Measurements from ENCODE around the gene NID2. TPM values are rescaled to one million over a fixed set of nuclear protein-coding genes. Genes with fewer than 3 reads are reported as not detected.

NID2 gene
- polyA plus RNA-seq, 6 donors from 2014 or later = 0.52 to 1.7 (median 0.77) TPM; not detected in 1

DNA sequence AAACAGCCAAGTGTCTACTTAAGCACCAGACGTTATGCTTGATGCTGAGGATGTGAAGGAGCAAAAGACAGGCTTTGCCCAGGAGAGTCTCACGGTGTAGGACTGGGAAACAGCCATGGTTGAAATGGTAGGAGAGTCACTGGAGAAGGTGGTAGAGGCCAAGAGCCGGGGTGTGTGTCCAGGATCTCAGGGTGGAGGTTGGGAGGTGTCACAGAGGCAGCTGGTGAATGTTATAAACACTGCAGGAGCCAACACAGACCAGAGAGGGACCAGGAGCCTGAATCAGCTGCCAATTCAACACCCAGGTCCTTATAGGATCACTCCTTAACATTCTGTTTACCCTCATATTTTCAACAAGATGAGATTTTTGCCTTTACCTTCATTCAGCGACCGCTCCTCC, 7.5 kb downstream of the NID2 start:
- Mint-ChIP-seq H3K4me3 (peak overlapping the region in 1 of 8 donors; percentile 17), H3K4me1 (peaks cover 0 to 4% (median 0%) of the 10 kb centered on the region in 3 donors), H3K9me3 (peaks cover 0 to 1% (median 0%) of the 10 kb centered on the region in 7 donors), H3K36me3 (no peaks in the 10 kb centered on the region), H3K27ac (no peak overlapping the region), H3K27me3 (peaks cover 6 to 27% (median 16%) of the 10 kb centered on the region in 3 donors)
- DNase-seq = no peak
- ATAC-seq (ENCODE audit: low read depth in 2 of 2) = no peak

- H3K4me1 Mint-ChIP-seq = peaks cover 0 to 4% (median 0%) of the 10 kb centered on the region in 3 donors
- H3K9me3 Mint-ChIP-seq = peaks cover 0 to 1% (median 0%) of the 10 kb centered on the region in 7 donors
- no peak overlapping the region for H3K4me3 Mint-ChIP-seq
- DNase-seq (no peak), ATAC-seq (ENCODE audit: low read depth in 2 of 2) (no peak)
- no peaks in the 10 kb centered on the region for H3K36me3 Mint-ChIP-seq
- H3K27ac Mint-ChIP-seq = no peak overlapping the region
- H3K27me3 Mint-ChIP-seq = peaks cover 8 to 27% (median 16%) of the 10 kb centered on the region in 3 donors
Observed at GRCh38 chr14:52060080-52060479, 8.8 kb downstream of the NID2 start.

DNA sequence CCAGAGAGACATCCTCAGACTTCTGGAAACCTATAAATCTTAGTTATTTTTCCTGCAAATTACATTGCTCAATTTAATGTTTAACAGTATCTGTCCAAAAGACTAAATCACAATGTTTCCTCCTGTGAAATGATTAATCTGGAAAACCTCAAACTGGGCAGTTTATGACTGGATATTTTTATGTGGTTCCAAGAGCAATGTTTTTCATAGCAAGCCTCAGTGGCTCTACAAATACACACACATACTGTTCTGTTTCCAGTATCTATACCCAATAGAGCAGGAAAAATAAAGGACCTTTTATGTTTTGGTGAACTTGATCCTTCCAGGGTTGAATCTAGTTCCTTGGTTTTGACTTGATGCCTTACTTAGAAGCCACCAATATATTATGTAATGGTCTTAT, 9.2 kb downstream of the NID2 start:
- Mint-ChIP-seq H3K27ac (no peak overlapping the region), H3K4me3 (no peak overlapping the region), H3K36me3 (no peaks in the 10 kb centered on the region), H3K4me1 (peaks cover 0 to 4% (median 0%) of the 10 kb centered on the region in 3 donors), H3K9me3 (peaks cover 0 to 1% (median 0%) of the 10 kb centered on the region in 7 donors), H3K27me3 (peaks cover 12 to 27% (median 12%) of the 10 kb centered on the region in 3 donors)
- no peak for DNase-seq
- no peak for ATAC-seq (ENCODE audit: low read depth in 2 of 2)

DNA sequence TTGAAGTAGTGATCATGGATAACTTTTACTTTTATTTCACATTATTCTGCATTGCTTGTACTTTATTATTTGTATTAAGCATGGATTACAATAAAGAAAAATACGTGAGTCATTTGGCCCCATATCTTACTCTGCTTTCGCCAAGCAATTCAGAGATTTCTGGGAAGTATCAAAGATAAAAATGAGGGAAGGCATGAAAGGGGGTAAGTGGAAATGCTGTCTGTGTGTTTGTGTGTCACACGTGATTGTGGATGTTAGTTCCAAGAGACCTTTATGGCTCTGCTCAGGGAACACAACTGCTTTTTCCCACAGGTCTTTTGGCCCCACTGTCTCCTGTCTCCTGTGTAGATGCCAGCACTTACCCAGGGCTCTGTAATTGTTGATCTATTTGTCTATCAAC, 10.5 kb downstream of the NID2 start:
- H3K9me3 Mint-ChIP-seq = peaks cover 0 to 1% (median 0%) of the 10 kb centered on the region in 7 donors
- ATAC-seq (ENCODE audit: low read depth in 2 of 2) = no peak
- DNase-seq = no peak
- peaks cover 12 to 35% (median 12%) of the 10 kb centered on the region in 3 donors for H3K27me3 Mint-ChIP-seq
- no peak overlapping the region for H3K4me3 Mint-ChIP-seq
- H3K4me1 Mint-ChIP-seq = peaks cover 0 to 4% (median 0%) of the 10 kb centered on the region in 3 donors
- no peaks in the 10 kb centered on the region for H3K36me3 Mint-ChIP-seq
- H3K27ac Mint-ChIP-seq = no peak overlapping the region

DNA sequence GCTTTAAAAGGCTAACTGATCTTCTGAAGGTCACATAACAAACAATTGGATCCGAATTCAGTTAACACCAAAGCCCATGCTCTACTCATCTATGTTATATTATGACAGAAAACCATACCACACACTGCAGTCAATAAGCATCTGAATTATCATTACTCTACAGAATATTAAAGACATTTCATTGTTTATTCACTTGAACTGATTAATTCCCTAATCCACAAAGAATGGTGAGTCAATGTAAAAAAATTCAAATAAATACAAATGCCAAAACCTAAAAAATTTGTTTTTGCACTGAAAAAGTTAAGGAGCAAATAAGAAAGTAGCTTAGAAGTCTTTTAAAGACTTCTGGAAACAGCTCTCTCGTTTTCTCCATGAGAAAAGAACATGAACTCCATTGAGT, 13.7 kb downstream of the NID2 start:
- no peak for ATAC-seq (ENCODE audit: low read depth in 2 of 2)
- Mint-ChIP-seq H3K27ac (no peak overlapping the region), H3K27me3 (peaks cover 5 to 24% (median 5%) of the 10 kb centered on the region in 3 donors), H3K9me3 (peaks cover 0 to 1% (median 0%) of the 10 kb centered on the region in 7 donors), H3K4me1 (peaks cover 0 to 3% (median 0%) of the 10 kb centered on the region in 3 donors), H3K4me3 (no peak overlapping the region), H3K36me3 (no peaks in the 10 kb centered on the region)
- DNase-seq = no peak

GRCh38 chr14:52054678-52055077, 14.2 kb downstream of the NID2 start:
- Mint-ChIP-seq H3K27me3 (peaks cover 5 to 24% (median 5%) of the 10 kb centered on the region in 3 donors), H3K27ac (no peak overlapping the region), H3K4me1 (no peaks in the 10 kb centered on the region), H3K36me3 (no peaks in the 10 kb centered on the region), H3K4me3 (no peak overlapping the region), H3K9me3 (peaks cover 0 to 1% (median 0%) of the 10 kb centered on the region in 7 donors)
- DNase-seq (no peak), ATAC-seq (ENCODE audit: low read depth in 2 of 2) (no peak)

DNA sequence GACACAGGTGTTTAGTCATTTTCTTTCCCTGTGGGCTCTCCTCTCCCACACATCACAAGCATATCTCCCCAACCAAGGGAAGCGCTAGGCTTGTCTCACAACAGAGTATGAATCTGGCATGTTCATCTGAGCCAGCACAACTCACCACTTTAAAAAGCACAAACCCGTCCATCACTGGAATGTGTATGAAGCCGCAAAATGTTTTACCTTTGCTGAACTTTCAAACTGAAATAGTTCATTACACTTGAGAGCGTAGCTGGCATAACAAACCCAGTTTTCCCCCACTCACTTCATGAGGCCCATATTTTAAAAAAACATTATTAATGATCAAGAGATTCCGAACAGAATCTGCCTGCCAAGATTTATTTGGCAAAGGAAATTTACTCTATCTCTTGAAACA, 15.8 kb downstream of the NID2 start:
- peaks cover 0 to 15% (median 5%) of the 10 kb centered on the region in 3 donors for H3K27me3 Mint-ChIP-seq
- H3K9me3 Mint-ChIP-seq = peaks cover 0 to 1% (median 0%) of the 10 kb centered on the region in 7 donors
- ATAC-seq (ENCODE audit: low read depth in 2 of 2) = no peak
- no peak overlapping the region for H3K4me3 Mint-ChIP-seq
- no peaks in the 10 kb centered on the region for H3K4me1 Mint-ChIP-seq
- no peak overlapping the region for H3K27ac Mint-ChIP-seq
- H3K36me3 Mint-ChIP-seq = no peaks in the 10 kb centered on the region
- DNase-seq = no peak

DNA sequence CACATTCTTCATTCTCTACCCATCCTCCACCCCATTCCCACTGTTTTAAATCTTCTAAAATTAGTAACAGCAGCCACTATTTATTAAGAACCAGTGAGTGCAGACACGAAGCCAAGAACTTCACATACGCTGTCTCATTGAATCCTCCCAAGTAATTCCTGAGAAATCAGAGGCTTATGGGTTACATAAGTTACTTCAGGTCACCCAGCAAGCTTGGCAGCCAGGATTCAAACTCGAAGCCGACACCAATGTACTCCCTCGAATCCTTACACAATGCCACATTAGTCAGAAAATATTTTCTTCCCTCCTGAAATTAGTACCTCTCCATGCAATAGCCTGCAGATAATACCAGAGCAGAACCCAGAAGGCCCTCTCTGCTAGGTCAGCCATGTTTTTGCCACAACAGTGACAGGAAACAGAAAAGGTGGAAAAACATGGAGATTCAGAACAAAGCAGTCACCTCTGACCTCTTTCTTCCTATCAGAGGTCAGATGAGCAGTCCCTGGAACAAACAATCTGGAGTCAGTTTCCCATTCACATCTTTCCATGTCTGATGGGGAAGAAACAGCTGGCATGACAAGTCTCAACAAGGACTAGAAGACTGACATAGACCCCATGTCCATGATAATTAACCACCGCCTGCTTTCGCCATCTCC, 16.4 kb downstream of the NID2 start:
- peaks cover 0 to 1% (median 0%) of the 10 kb centered on the region in 7 donors for H3K9me3 Mint-ChIP-seq
- H3K4me1 Mint-ChIP-seq = no peaks in the 10 kb centered on the region
- H3K4me3 Mint-ChIP-seq = no peak overlapping the region
- H3K27me3 Mint-ChIP-seq = peaks cover 0 to 15% (median 5%) of the 10 kb centered on the region in 3 donors
- DNase-seq (no peak), ATAC-seq (ENCODE audit: low read depth in 2 of 2) (no peak)
- H3K36me3 Mint-ChIP-seq = no peaks in the 10 kb centered on the region
- no peak overlapping the region for H3K27ac Mint-ChIP-seq

DNA sequence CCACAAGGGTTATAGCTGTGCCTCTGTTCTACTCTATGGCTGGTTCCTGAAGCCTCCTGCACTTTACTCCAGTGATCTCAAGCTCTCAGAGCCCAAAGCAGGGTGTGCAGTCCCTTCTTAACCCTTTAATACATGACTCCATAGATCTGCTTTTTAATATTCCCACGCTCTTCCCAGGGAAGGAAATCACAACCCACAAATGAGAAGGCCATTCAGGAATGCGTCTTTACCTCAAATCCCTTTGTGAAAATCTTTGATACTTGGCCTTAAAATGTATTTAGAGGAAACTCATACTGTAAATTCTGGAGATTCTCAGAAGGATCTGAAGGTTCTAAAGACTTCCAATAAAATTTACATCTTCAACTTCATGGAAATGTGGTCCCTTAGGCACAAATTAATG, 17.0 kb downstream of the NID2 start:
- Mint-ChIP-seq H3K27me3 (peaks cover 0 to 15% (median 5%) of the 10 kb centered on the region in 3 donors), H3K4me3 (no peak overlapping the region), H3K9me3 (no peaks in the 10 kb centered on the region), H3K4me1 (peaks cover 0 to 3% (median 0%) of the 10 kb centered on the region in 3 donors), H3K36me3 (no peaks in the 10 kb centered on the region), H3K27ac (peak overlapping the region in 1 of 6 donors; percentile 40)
- DNase-seq (no peak), ATAC-seq (ENCODE audit: low read depth in 2 of 2) (no peak)

DNA sequence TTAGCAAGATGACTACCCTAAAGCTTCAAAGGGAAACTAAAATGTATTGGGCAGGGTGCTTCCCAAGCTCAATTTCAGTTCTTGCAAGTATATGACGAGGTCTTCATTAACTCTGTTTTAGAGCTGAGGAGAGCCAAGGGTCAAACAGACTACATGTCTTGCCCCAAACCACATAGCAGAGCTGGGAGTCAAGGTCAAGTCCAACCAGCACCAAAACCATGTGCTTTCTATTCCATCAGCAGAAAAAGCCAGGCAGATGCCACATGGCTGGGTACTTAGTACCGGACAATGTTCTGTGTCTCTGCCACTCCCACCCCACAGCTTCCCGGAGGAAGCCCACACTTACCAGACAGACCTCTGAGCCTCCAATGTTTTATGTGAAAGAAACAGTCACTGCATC, 17.6 kb downstream of the NID2 start:
- Mint-ChIP-seq H3K4me3 (no peak overlapping the region), H3K9me3 (no peaks in the 10 kb centered on the region), H3K27ac (no peak overlapping the region), H3K4me1 (peaks cover 0 to 4% (median 0%) of the 10 kb centered on the region in 3 donors), H3K27me3 (peaks cover 0 to 15% (median 5%) of the 10 kb centered on the region in 3 donors), H3K36me3 (no peaks in the 10 kb centered on the region)
- no peak for ATAC-seq (ENCODE audit: low read depth in 2 of 2)
- no peak for DNase-seq

DNA sequence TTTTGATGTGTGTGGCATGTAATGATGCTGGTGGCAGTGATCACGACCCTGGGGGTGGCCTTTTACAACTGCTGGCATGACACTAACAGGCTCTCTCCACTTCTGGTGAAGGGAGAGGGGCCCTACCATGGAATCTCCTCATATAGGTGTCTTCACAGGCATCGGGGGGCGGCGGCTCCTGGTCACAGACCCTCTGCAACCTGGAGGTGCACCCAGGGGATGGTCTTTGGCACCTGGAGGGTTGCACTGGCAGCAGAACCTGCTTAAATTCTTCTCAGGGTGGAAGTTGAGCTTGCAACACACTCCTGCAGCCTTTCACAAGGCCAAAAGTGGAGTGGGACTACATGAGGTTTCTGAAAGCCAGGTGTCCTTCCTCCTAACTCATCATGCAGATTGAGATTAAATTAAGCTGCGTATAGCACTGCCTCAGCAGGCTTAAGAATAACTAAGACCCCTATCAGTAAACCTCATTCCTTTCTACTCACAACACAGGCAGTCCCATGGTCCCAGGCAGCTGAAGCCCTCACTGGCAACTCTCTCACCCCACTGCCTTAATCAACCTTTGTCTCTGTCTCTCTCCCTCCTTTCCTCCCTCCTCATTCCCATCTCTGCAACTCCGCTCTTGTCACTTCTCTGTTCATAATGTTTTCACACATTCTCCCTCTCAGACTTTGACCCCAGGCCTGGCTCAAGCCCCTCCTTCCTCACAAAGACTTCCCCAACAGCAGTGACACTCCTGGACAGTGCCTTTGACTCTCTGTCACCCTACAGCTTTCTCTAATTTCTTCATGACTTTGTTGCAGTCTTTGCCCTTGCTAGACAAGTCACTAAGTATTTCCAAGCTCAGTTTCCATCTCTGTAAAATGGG, 18.9 kb downstream of the NID2 start:
- no peaks in the 10 kb centered on the region for H3K36me3 Mint-ChIP-seq
- DNase-seq = no peak
- no peak overlapping the region for H3K4me3 Mint-ChIP-seq
- peaks cover 3 to 15% (median 3%) of the 10 kb centered on the region in 3 donors for H3K27me3 Mint-ChIP-seq
- H3K9me3 Mint-ChIP-seq = no peaks in the 10 kb centered on the region
- H3K4me1 Mint-ChIP-seq = peaks cover 0 to 10% (median 4%) of the 10 kb centered on the region in 3 donors
- ATAC-seq (ENCODE audit: low read depth in 2 of 2) = no peak
- peak overlapping the region in 2 of 6 donors; percentile 33 to 67 for H3K27ac Mint-ChIP-seq

GRCh38 chr14:52049271-52049670, 19.6 kb downstream of the NID2 start:
- peaks cover 0 to 12% (median 4%) of the 10 kb centered on the region in 3 donors for H3K4me1 Mint-ChIP-seq
- no peak for ATAC-seq (ENCODE audit: low read depth in 2 of 2)
- no peaks in the 10 kb centered on the region for H3K36me3 Mint-ChIP-seq

DNA sequence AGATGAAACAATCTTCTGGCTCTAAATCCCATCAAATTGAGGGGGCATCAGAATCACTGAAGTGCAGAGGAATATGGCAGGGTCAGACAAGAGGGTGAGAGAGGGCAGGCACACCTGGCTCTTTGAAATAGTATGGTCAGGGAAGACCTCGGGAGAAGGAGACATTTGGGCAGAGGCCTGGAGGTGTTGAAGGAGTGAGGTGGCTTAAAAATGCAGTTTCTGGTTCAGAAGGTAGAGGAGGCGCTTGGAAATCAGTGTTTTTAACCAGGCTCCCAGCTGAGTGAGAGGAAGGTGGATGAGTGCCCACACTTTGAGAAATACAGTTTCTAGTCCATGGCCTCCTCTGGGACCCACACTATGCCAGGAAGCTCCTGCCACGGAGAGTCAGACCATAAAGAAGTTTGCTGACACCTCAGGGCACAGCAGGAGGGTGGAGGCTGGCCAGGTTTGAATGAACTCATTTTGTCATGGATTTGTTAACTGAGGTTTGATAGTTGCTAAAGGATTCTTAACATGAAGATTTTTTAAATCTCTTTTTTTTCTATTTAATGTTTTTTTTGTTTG, 20.1 kb downstream of the NID2 start:
- H3K27ac Mint-ChIP-seq = peak overlapping the region in 2 of 6 donors; percentile 31 to 46
- no peaks in the 10 kb centered on the region for H3K36me3 Mint-ChIP-seq
- peaks cover 0 to 12% (median 4%) of the 10 kb centered on the region in 3 donors for H3K4me1 Mint-ChIP-seq
- ATAC-seq (ENCODE audit: low read depth in 2 of 2) = no peak
- no peak overlapping the region for H3K4me3 Mint-ChIP-seq
- no peak for DNase-seq
- H3K9me3 Mint-ChIP-seq = no peaks in the 10 kb centered on the region
- H3K27me3 Mint-ChIP-seq = peaks cover 4 to 14% (median 7%) of the 10 kb centered on the region in 3 donors

More at GRCh38 chr14:52049271-52049670, 19.6 kb downstream of the NID2 start:
- no peak for DNase-seq
- no peak overlapping the region for H3K27ac Mint-ChIP-seq
- no peak overlapping the region for H3K4me3 Mint-ChIP-seq
- H3K9me3 Mint-ChIP-seq = no peaks in the 10 kb centered on the region
- peaks cover 0 to 15% (median 4%) of the 10 kb centered on the region in 3 donors for H3K27me3 Mint-ChIP-seq

All from naive B cell (primary cell).